Panc1 (cell line): ENCODE data around the gene TECPR2. TPM values are rescaled to one million over a fixed set of nuclear protein-coding genes. Genes with fewer than 3 reads are reported as not detected.

ENCODE experiments used
- ATAC-seq: fragments of 200-7000 bp; cut with Tn5 transposase; 2 replicates; pipeline ENCODE4 v1.9.1; 2020; ENCODE audit warnings: mild to moderate bottlenecking, moderate library complexity
- BruUV-seq: library from RNA; stranded (reverse); fragments of 400-500 nt; replicated peaks from 2 replicates; lab custom pipeline; 2021; lab: Mats Ljungman, UMichigan
- CTCF ChIA-PET: fragments of 300-600 bp; sonication (Branson Sonifier 250); formaldehyde crosslinking; loops from one replicate; lab custom pipeline; 2022; ENCODE audit warnings: antibody characterized with exemption; lab: Charles Lee
- POLR2A ChIA-PET: fragments of 300-600 bp; sonication (Branson Sonifier 250); formaldehyde crosslinking; loops from one replicate; lab custom pipeline; 2022; ENCODE audit warnings: antibody characterized with exemption; lab: Charles Lee
- DNase-seq: peaks from one replicate; pipeline ENCODE4 v3.0.0-alpha.2; 2010; ENCODE audit warnings: low read depth, low spot score
- H3K27ac ChIP-seq: 2 replicates; pipeline ENCODE4 v1.5.1; 2011; ENCODE audit warnings: mild to moderate bottlenecking, low read length, inconsistent platforms
- H3K27me3 ChIP-seq: fragments of 200-500 bp; sonication (Bioruptor generic); 2 replicates; pipeline ENCODE4 v1.6.0; 2014; ENCODE audit warnings: low read length, inconsistent platforms; ENCODE audit not compliant: control insufficient read depth, insufficient read depth
- H3K36me3 ChIP-seq: fragments of 200-500 bp; sonication (Bioruptor generic); 2 replicates; pipeline ENCODE4 v1.5.1; 2014; ENCODE audit warnings: inconsistent platforms, mild to moderate bottlenecking, low read length, moderate library complexity; ENCODE audit not compliant: control insufficient read depth, insufficient read depth
- H3K4me1 ChIP-seq: 2 replicates; pipeline ENCODE4 v1.5.1; 2011; ENCODE audit warnings: inconsistent platforms, mild to moderate bottlenecking, low read length, moderate library complexity; ENCODE audit not compliant: control insufficient read depth, insufficient read depth
- H3K4me3 ChIP-seq, 2 experiments: 2 replicates each; pipeline ENCODE4 v1.5.1; 2011 to 2012; ENCODE audit warnings: low read depth in 2 of 2, low read length in 2 of 2, mild to moderate bottlenecking in 2 of 2, inconsistent platforms in 1 of 2, moderate library complexity in 1 of 2
- H3K9me3 ChIP-seq: fragments of 200-500 bp; sonication (Bioruptor generic); 2 replicates; pipeline ENCODE4 v1.5.1; 2014; ENCODE audit warnings: low read depth, mild to moderate bottlenecking, inconsistent platforms, low read length, moderate library complexity; ENCODE audit not compliant: control insufficient read depth, insufficient read depth
- CTCF ChIP-seq: fragments of 450-650 bp; IDR thresholded peaks from 2 replicates; pipeline ENCODE4 v1.5.1; 2017; ENCODE audit warnings: mild to moderate bottlenecking
- POLR2AphosphoS5 ChIP-seq: IDR thresholded peaks from 2 replicates; pipeline ENCODE4 v1.6.1; 2012; ENCODE audit warnings: mild to moderate bottlenecking, low read depth, low read length, moderate library complexity
- REST ChIP-seq, 2 experiments: IDR thresholded peaks; 2 replicates each; pipeline ENCODE4 v1.6.1; 2011 to 2012; ENCODE audit warnings: low read depth in 2 of 2, control low read depth in 1 of 2, low read length in 1 of 2, mild to moderate bottlenecking in 1 of 2, moderate library complexity in 1 of 2; ENCODE audit not compliant: insufficient read depth in 1 of 2
- SIN3A ChIP-seq: IDR thresholded peaks from 2 replicates; pipeline ENCODE4 v1.6.1; 2012; ENCODE audit warnings: low read depth, mild to moderate bottlenecking, low read length, moderate library complexity, borderline replicate concordance; ENCODE audit not compliant: insufficient read depth
- TCF7L2 ChIP-seq: IDR thresholded peaks from 2 replicates; pipeline ENCODE4 v1.6.1; 2011; ENCODE audit warnings: mild to moderate bottlenecking, low read depth, low read length, inconsistent platforms
- in situ Hi-C: cut with HindIII; loops from 2 replicates; pipeline ENCODE4 v1.10.0; 2016; ENCODE audit warnings: low sequenced_read_pairs, low pct_unique_long_range_greater_than_20kb
- intact Hi-C: fragments of 100-400 bp; cut with micrococcal nuclease; formaldehyde crosslinking; loops from one replicate; pipeline ENCODE4 v1.10.0; 2022; ENCODE audit not compliant: unreplicated experiment
- total RNA-seq: library from RNA; stranded (reverse); gene quantifications from one replicate; pipeline ENCODE4 v1.2.1, GENCODE V29; 2021; ENCODE audit not compliant: unreplicated experiment

TECPR2 gene
- total RNA-seq, 1 experiment from 2014 or later, result 15.5 TPM

GRCh38 chr14:102484316-102484715 lies 121.6 kb downstream of the TECPR2 start:
- DNase-seq (no peak), ATAC-seq (no peak)
- ChIA-PET POLR2A (no interaction called here), CTCF (no interaction called here)
- no peaks in the 10 kb centered on the region; the same call in 1 of the 2 replicates for H3K4me1 ChIP-seq
- intact Hi-C loops (no loop called here), in situ Hi-C loops (no loop called here)
- H3K9me3 ChIP-seq, result no peaks in the 10 kb centered on the region
- BruUV-seq, result no TSS peak
- H3K27ac ChIP-seq, result no peak overlapping the region
- no peak for TF ChIP-seq TCF7L2
- TF ChIP-seq REST (IDR thresholded peaks at IDR 0.05; ENCODE audit: insufficient read depth in 1 of 2, low read depth in 2 of 2, low read length in 1 of 2), result no peak
- no peak for TF ChIP-seq SIN3A
- no peak for TF ChIP-seq CTCF
- no peak for TF ChIP-seq POLR2AphosphoS5
- H3K27me3 ChIP-seq, result no peaks in the 10 kb centered on the region
- H3K36me3 ChIP-seq, result no peaks in the 10 kb centered on the region
- H3K4me3 ChIP-seq, result no peak overlapping the region

- ATAC-seq, result no peak
- BruUV-seq, result no TSS peak
- DNase-seq, result no peak
- intact Hi-C loops, result no loop called here
- POLR2A ChIA-PET, result no interaction called here
- Histone ChIP-seq H3K36me3 (no peaks in the 10 kb centered on the region), H3K27ac (no peak overlapping the region), H3K4me1 (no peaks in the 10 kb centered on the region; the same call in 1 of the 2 replicates), H3K4me3 (no peak overlapping the region), H3K27me3 (no peaks in the 10 kb centered on the region), H3K9me3 (no peaks in the 10 kb centered on the region)
- in situ Hi-C loops, result no loop called here
- CTCF ChIA-PET, result no interaction called here
- TF ChIP-seq REST (IDR thresholded peaks at IDR 0.05; ENCODE audit: insufficient read depth in 1 of 2, low read depth in 2 of 2, low read length in 1 of 2) (no peak), SIN3A (no peak), CTCF (no peak), POLR2AphosphoS5 (no peak), TCF7L2 (no peak)
Measured at GRCh38 chr14:102485693-102486512, 123.2 kb downstream of the TECPR2 start.
